DOHH2 (cell line): Measurements from ENCODE around the gene PPL.

Experiments
- EZH2phosphoT487 ChIP-seq: fragments of 200-600 bp; sonication (generic); IDR thresholded peaks from 2 replicates; pipeline ENCODE4 v1.6.1; 2017; ENCODE audit warnings: borderline replicate concordance, mild to moderate bottlenecking, antibody characterized with exemption, low read length, moderate library complexity, mixed read lengths
- TF ChIP-seq, protein P1 (sequence below): fragments of 200-600 bp; sonication (generic); IDR thresholded peaks from one replicate; pipeline ENCODE4 v1.5.1; 2014; ENCODE audit warnings: antibody characterized with exemption, mild to moderate bottlenecking, low read depth, low read length; ENCODE audit not compliant: poor library complexity, severe bottlenecking

DNA sequence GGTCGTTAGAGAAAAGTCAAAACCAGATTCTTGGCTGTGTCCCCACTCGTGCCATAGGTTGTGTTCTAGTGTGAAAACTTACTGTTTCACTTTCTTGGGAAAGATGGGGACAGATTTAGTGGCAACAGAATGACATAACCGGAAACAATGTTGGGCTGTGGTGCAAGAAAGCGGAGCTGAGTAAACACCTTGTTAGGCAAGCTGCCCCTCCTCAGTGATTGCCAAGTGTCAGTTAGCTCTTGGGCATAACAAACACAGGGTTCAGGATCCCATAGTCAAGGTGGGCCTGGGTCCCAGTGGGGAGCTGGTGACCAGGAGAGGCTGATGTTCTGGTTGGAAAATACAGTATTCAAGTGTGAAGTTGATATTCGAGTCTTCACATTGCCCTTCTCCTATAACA, 74.3 kb downstream of the PPL start:
- TF ChIP-seq, protein P1, sequence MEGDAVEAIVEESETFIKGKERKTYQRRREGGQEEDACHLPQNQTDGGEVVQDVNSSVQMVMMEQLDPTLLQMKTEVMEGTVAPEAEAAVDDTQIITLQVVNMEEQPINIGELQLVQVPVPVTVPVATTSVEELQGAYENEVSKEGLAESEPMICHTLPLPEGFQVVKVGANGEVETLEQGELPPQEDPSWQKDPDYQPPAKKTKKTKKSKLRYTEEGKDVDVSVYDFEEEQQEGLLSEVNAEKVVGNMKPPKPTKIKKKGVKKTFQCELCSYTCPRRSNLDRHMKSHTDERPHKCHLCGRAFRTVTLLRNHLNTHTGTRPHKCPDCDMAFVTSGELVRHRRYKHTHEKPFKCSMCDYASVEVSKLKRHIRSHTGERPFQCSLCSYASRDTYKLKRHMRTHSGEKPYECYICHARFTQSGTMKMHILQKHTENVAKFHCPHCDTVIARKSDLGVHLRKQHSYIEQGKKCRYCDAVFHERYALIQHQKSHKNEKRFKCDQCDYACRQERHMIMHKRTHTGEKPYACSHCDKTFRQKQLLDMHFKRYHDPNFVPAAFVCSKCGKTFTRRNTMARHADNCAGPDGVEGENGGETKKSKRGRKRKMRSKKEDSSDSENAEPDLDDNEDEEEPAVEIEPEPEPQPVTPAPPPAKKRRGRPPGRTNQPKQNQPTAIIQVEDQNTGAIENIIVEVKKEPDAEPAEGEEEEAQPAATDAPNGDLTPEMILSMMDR, result no peak
- no peak for TF ChIP-seq EZH2phosphoT487
